Naive B cell (primary cell): ENCODE data around the gene SYTL1. TPM values are rescaled to one million over a fixed set of nuclear protein-coding genes. Genes with fewer than 3 reads are reported as not detected.
"Not testable (repeated sequence)": the region's sequence is repeated elsewhere in the genome, so short reads cannot be mapped to it uniquely, and the experiment has no call there.

Experiments used
- ATAC-seq, 2 donors: fragments of 150-1000 bp; cut with Tn5 transposase; 2 replicates each; pipeline ENCODE4 v1.10.0; 2021; ENCODE audit warnings: low read depth in 2 of 2, mild to moderate bottlenecking in 2 of 2, moderate library complexity in 2 of 2
- DNase-seq: peaks from one replicate; pipeline ENCODE4 v3.0.0; 2022
- H3K27ac Mint-ChIP-seq, 6 donors: one replicate each; pipeline ENCODE4 v1.8.0; 2020 to 2022; ENCODE audit warnings: mild to moderate bottlenecking in 6 of 6, mixed read lengths in 6 of 6, moderate library complexity in 5 of 6, inconsistent platforms in 2 of 6
- H3K27me3 Mint-ChIP-seq, 3 donors: one replicate each; pipeline ENCODE4 v1.8.0; 2021 to 2022; ENCODE audit warnings: mixed read lengths in 3 of 3, mild to moderate bottlenecking in 1 of 3
- H3K36me3 Mint-ChIP-seq, 2 donors: one replicate each; pipeline ENCODE4 v1.8.0; 2020 to 2022; ENCODE audit warnings: mixed read lengths in 2 of 2, inconsistent platforms in 1 of 2, mild to moderate bottlenecking in 1 of 2
- H3K4me1 Mint-ChIP-seq, 3 donors: one replicate each; pipeline ENCODE4 v1.8.0; 2020 to 2022; ENCODE audit warnings: mixed read lengths in 3 of 3, inconsistent platforms in 1 of 3, mild to moderate bottlenecking in 1 of 3, moderate library complexity in 1 of 3
- H3K4me3 Mint-ChIP-seq, 8 donors: one replicate each; pipeline ENCODE4 v1.8.0; 2020 to 2022; ENCODE audit warnings: mild to moderate bottlenecking in 8 of 8, mixed read lengths in 8 of 8, moderate library complexity in 8 of 8, inconsistent platforms in 2 of 8
- H3K9me3 Mint-ChIP-seq, 7 donors: one replicate each; pipeline ENCODE4 v1.8.0; 2020 to 2022; ENCODE audit warnings: mixed read lengths in 7 of 7, mild to moderate bottlenecking in 5 of 7, inconsistent platforms in 2 of 7, moderate library complexity in 1 of 7
- polyA plus RNA-seq, 6 donors: library from polyadenylated mRNA; unstranded; fragments of 300-500 nt; fragmentation: Illumina TruSeq; gene quantifications; one replicate each; pipeline ENCODE4 v1.2.3, GENCODE V29; 2021; ENCODE audit warnings: low read depth in 6 of 6

SYTL1 gene
- polyA plus RNA-seq, 6 donors from 2014 or later = 63.3 to 110 (median 79.9) TPM

DNA sequence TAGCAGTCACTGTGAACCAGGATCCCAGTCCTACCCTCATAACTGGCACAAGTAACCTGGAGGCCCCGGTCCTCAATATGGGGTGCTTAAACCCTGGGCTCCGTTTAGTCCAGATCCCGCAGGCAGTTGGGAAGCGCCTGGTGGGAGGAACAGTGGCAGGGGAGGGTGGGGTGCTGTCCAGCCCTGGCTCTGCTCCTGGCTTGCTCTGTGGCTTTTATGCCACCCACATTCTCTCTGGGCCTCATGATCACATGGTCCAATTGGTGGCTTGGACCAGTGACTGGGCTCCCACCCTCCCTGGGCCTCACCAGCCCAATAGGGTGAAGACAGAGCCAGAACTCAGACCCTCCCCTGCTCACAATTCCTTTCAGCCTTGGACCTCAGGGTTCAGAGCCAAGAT lies 38.4 kb downstream of the SYTL1 start:
- no peak overlapping the region for H3K27ac Mint-ChIP-seq

DNA sequence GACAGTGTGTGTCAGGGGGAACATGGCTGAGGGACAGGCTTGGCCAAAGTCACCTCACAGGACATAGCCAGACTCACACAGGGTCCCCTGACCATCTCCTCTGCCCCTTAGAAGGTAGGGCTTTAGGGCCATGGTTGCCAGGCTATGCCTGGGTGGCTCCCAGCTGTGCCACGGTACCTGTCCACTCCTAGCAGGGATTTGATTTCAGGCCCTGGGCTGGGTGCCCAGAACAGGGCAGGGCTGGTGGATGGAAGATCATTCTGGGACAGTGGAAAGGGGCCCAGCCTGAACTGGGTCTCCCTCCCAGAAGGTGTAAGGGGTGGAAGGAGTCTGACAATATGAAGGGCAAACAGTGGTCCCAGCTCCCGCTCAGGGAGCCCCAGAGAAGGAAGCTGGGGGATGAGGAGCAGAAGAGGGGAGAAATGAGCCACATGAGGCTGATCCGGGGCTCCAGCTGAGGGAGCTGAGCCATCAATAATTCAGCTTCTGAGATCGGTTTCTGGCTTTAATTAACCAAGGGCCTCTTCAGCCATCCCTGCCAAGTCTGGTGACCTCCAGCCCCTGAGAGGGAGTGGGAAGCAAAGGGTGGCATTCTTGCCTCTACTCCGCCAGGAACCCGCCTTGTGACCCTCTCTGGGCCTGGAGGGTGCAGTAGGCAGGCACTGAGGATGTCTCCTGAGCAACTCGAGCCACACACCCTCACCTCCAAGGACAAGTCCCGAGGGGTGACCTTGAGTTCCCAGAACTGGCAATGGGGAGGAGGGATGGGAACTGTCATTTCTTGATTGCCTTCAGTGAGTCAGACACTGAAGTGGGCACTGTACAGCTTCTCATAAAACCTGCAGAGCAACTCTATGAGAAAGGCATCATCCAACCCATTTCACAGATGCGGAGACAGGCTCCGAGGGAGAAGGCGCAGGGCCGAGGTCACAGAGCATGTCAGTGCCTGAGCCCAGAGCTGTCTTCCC lies 39.2 kb downstream of the SYTL1 start:
- Mint-ChIP-seq H3K9me3 (no peaks in the 10 kb centered on the region), H3K36me3 (no peaks in the 10 kb centered on the region), H3K27me3 (peaks cover 0 to 5% (median 0%) of the 10 kb centered on the region in 3 donors), H3K27ac (no peak overlapping the region), H3K4me1 (peaks cover 8 to 18% (median 12%) of the 10 kb centered on the region in 3 donors), H3K4me3 (no peak overlapping the region)
- ATAC-seq = no peak
- no peak for DNase-seq

More for the DNA sequence above, 38.4 kb downstream of the SYTL1 start:
- Mint-ChIP-seq H3K9me3 (no peaks in the 10 kb centered on the region), H3K4me1 (peaks cover 8 to 18% (median 16%) of the 10 kb centered on the region in 3 donors), H3K36me3 (no peaks in the 10 kb centered on the region), H3K4me3 (no peak overlapping the region), H3K27me3 (peaks cover 0 to 5% (median 0%) of the 10 kb centered on the region in 3 donors)
- no peak for ATAC-seq
- no peak for DNase-seq

DNA sequence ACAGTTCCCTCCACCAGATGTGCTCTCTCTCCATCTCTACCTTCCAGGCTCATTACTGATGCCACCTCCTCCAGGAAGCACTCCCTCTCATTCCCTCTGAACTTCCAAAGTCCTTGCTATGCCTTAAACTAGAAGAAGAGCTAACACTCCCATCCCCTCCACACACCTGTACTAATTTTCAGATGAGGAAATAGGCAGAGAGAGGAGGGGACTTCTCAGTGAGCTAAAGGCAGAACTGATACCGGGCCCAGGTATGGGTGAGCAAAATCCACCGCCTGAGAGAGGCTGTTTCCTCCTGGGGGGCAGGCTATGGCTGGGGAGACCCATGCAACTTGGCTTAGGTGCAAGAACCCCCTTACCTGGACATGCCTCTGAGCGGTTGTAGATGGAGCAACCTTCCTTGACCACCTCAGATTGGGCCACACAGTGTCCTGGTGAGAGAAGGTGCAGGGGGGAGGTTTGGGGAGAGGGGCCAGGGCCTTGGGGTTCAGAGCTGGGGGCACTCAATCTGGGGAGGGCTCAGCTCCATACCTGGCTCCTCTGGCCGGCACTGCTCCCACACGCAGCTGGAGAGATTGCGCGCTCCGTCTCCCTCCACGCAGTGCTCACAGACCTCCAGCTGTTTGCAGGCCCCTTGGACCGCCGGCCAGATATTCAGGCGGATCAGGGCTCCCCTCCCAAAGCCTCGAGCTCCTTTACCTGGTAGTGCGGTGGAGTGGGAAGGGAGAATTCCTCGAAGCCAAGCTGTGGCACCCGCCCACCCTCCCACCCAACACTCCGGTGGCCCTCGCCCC lies 40.3 kb downstream of the SYTL1 start:
- ATAC-seq = peak; percentile 95 to 97
- Mint-ChIP-seq H3K4me3 (no peak overlapping the region), H3K27ac (peak overlapping the region in 2 of 6 donors; percentile 8 to 89), H3K36me3 (no peaks in the 10 kb centered on the region), H3K27me3 (peaks cover 0 to 5% (median 5%) of the 10 kb centered on the region in 3 donors), H3K4me1 (peaks cover 8 to 18% (median 12%) of the 10 kb centered on the region in 3 donors), H3K9me3 (no peaks in the 10 kb centered on the region)
- peak; percentile 29 for DNase-seq

DNA sequence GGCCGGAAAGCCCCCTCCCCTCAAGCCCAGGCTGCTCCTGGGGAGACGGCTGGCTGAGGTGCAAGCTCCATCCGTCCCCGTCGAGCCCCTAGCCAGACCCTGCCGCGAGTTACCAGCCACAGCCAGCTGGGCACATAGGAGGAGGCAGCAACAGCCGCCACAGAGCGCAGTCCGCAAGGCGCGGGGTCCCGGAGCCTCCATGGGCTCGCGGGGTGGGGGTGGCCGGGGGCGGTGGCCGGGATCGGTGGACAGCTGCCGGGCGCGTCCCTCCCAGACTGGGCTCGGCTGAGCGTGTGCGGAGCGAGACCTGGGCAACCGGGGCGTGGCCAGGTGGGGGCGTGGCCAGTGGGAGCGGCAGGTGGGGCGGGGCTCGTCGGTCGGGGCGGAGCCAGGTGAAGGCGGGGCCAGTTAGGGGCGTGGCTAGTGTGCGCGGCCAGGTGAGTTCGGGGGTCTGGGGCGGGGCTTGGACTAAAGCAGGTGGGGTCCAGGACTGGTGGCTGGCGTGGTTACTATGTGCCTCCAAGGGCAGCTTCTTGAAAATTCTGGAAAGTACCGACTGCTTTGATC lies 41.3 kb downstream of the SYTL1 start, which contains the start of gene CD164L2:
TSS of gene CD164L2 (minus strand) at position 295 of the 567 bp plus-strand sequence. CDS start at position 201, 94 bp downstream.
- DNase-seq (no peak), ATAC-seq (peak; percentile 31 to 37)
- Mint-ChIP-seq H3K27ac (peak within 1 kb of the TSS in 2 of 6 donors; percentile 57 to 89), H3K4me3 (peak within 1 kb of the TSS in 4 of 8 donors; percentile 24 to 66 (median 33)), H3K27me3 (peaks cover 0 to 6% (median 5%) of the 10 kb centered on the region in 3 donors), H3K4me1 (peaks cover 8 to 18% (median 12%) of the 10 kb centered on the region in 3 donors), H3K9me3 (no peaks in the 10 kb centered on the region), H3K36me3 (no peaks in the 10 kb centered on the region)

DNA sequence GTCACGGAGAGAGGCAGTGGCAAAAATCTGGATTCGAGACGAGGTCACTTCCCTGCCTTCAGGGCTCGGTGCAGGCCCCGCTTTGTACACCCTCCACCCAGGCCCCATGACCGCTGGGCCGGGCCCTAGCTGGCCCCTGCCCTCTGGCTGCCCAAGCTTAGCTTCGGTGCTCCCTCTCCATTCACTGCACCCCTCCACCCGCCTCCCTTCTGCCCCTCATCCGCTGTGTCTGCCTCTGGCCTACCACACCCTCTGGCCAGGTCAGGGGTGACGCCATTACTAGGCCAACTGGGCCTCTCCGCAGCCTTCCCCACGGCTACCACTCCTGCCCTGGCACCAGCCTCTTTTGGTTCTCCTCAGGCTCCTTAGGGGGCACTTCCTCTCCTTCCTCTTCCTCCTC lies 41.8 kb downstream of the SYTL1 start:
- ATAC-seq (no peak), DNase-seq (no peak)
- H3K4me1 Mint-ChIP-seq = peaks cover 13 to 21% (median 16%) of the 10 kb centered on the region in 3 donors
- no peak overlapping the region for H3K27ac Mint-ChIP-seq
- no peaks in the 10 kb centered on the region for H3K9me3 Mint-ChIP-seq
- H3K36me3 Mint-ChIP-seq = no peaks in the 10 kb centered on the region
- H3K4me3 Mint-ChIP-seq = peak overlapping the region in 2 of 8 donors; percentile 41 to 66
- peaks cover 0 to 8% (median 6%) of the 10 kb centered on the region in 3 donors for H3K27me3 Mint-ChIP-seq

DNA sequence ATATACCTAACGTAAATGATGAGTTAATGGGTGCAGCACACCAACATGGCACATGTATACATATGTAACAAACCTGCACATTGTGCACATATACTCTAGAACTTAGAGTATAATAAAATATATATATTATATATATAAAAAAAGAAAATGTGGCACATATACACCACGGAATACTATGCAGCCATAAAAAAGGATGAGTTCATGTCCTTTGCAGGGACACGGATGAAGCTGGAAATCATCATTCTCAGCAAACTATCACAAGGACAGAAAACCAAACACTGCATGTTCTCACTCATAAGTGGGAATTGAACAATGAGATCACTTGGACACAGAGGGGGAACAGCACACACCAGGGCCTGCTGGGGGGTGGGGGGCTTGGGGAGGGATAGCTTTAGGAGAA lies 43.0 kb downstream of the SYTL1 start:
- not testable (repeated sequence) for ATAC-seq, H3K36me3 Mint-ChIP-seq, DNase-seq, H3K27ac Mint-ChIP-seq, H3K4me3 Mint-ChIP-seq, H3K9me3 Mint-ChIP-seq
- Mint-ChIP-seq H3K4me1 (peaks cover 16 to 22% (median 18%) of the 10 kb centered on the region in 3 donors), H3K27me3 (peaks cover 0 to 11% (median 6%) of the 10 kb centered on the region in 3 donors)

DNA sequence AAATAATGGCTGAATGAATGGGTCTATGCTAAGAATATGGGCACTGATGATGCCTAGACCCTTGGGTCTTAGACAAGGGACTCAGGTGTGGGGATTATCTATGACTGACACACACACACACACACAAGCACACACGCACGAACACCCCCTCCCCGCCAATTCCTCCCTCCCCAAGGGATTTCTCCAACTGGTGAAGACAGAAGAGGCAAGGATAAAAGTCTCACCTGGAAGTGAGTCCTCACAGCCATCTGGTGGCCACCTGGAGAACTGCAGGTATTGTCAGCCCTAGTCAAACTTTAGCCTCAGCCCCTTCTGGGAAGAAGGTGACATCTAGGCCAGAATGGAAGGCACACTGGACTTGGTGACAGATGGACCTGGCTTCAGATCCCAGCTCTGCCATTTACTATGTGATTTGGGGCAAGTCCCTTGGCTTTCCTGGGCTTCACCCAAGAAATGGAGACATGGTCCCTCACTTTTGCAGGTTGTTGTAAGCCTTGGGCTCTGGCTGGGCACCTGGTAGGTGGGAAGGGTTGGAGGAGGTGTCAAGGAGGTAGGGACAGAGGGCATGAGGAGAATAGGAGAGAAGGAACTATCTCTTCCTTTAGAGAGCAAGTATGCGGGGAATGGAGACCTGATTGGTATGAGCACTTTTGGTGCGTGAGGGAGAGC lies 46.6 kb downstream of the SYTL1 start:
- H3K27ac Mint-ChIP-seq = peak overlapping the region in 1 of 6 donors; percentile 78
- DNase-seq (peak; percentile 69), ATAC-seq (no peak)
- H3K9me3 Mint-ChIP-seq = no peaks in the 10 kb centered on the region
- H3K27me3 Mint-ChIP-seq = peaks cover 0 to 16% (median 6%) of the 10 kb centered on the region in 3 donors
- H3K4me3 Mint-ChIP-seq = peak overlapping the region in 1 of 8 donors; percentile 51
- H3K4me1 Mint-ChIP-seq = peaks cover 18 to 32% (median 19%) of the 10 kb centered on the region in 3 donors
- H3K36me3 Mint-ChIP-seq = no peaks in the 10 kb centered on the region

DNA sequence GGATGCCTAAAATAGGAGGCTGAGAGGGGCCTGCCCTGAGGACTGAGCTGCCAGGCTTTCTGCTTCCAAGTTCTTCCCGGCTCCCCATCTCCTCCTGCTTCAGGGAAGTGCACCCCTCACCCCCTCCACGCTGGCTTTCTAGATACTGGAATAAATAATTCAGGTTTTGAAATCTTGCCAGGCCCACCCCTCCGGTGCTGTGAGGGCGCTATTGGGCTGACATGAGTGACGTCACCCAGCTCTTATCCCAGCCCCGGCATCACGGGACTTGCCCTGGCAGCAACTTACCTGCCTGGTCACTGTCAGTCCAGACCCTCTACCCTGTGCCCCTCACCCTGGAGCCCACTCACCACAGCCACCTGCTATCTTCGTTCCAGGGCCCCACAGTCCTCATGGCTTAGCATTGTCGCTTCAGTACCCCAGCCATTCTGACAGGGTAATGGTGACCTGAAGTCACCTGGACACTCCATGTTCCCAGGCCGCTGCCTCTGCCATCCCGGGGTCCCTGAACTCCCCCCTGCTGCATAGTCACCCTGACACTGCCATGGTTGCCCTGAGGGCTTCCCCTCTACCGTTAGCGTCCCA lies 49.8 kb downstream of the SYTL1 start:
- H3K4me3 Mint-ChIP-seq = peak overlapping the region in 7 of 8 donors; percentile 48 to 90 (median 85)
- H3K9me3 Mint-ChIP-seq = no peaks in the 10 kb centered on the region
- no peaks in the 10 kb centered on the region for H3K36me3 Mint-ChIP-seq
- H3K4me1 Mint-ChIP-seq = peaks cover 25 to 36% (median 26%) of the 10 kb centered on the region in 3 donors
- H3K27me3 Mint-ChIP-seq = peaks cover 0 to 11% (median 6%) of the 10 kb centered on the region in 3 donors
- ATAC-seq (peak in 1 of 2 donors; percentile 15), DNase-seq (no peak)
- peak overlapping the region in 4 of 6 donors; percentile 85 to 98 (median 92) for H3K27ac Mint-ChIP-seq

DNA sequence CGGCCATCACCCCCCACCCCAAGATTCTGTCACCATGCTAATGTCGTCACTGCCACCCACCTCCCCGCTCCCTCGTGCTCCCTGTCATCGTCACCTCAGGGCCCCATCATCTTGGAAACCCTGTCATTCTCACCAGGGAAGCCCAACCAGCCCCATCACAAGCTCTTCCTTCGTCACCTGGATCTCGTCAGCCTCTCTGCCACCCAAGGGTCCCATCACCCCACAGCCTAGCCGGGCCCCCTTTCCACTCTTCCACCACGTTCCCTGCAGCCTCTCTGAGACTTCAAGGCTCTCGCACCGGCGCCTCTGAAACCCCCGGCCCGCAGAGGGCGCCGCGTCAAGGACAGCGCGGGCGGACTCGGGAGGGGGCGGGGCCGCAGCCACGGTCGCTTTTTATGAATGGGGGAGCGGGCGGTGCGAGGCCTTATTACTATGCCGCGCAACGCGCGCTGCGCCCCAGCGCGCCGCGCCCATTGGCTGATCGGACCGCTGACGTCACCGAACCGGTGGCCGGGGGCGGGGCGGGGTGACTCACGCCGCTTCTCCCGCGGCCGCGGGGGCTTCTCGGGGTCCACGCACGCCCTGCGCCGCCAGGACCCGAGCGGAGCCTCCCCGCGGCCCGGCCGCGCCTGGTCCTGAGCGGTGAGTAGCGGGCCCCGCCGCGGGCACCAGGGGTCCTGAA lies 50.4 kb downstream of the SYTL1 start, which contains the start of gene GPR3:
TSS of gene GPR3 (plus strand) at position 527 of the 682 bp plus-strand sequence. CDS start 1,177 bp downstream, outside the sequence.
- Mint-ChIP-seq H3K4me1 (peaks cover 25 to 36% (median 26%) of the 10 kb centered on the region in 3 donors), H3K36me3 (no peaks in the 10 kb centered on the region), H3K27me3 (peaks cover 0 to 11% (median under 1%) of the 10 kb centered on the region in 3 donors), H3K4me3 (peak within 1 kb of the TSS; percentile 48 to 91 (median 86)), H3K9me3 (no peaks in the 10 kb centered on the region), H3K27ac (peak within 1 kb of the TSS; percentile 82 to 98 (median 92))
- ATAC-seq = peak; percentile 86 to 91
- peak; percentile 89 for DNase-seq

DNA sequence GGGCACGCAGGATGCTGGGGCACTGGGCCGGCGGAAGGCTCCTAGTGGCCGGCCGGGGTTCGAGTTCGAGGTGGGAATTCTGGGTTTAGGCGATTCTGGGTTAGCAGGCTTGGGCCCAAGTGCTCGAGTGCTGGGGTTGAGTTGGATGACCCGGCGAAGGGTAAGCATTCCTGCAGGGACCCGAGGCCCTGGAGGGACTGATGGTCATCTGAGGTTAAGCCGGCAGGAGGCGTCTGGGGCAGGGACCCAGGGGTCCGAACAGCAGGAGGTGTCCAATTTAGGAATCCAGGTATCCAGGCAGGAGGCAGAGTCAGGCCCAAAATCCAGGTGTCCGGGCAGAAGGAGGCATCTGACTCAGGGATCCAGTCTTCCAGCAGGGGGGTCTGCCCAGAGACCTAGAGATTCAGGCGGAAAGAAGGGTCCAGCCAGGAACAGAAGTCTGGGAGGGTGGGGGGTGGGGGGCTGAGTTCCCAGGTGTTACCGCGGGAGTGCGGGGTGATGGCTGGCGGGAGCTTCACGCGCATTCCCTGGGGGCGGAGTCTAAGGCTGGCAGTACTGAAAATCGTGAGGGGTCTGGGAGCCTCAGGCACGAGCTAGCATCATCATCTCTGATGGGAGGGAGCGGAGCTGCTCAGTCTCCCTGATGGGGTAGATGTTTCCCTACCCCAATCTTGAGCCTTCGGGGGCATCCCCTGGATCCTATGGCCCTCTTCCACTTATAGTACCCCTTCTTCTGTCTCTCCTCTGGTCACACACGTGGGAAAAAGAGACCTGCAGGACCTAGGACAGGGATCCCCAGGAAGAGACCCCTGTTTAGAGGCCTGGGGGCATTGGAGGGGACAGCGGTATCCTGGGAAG lies 51.2 kb downstream of the SYTL1 start:
- no peaks in the 10 kb centered on the region for H3K36me3 Mint-ChIP-seq
- ATAC-seq (no peak), DNase-seq (no peak)
- peak overlapping the region in 7 of 8 donors; percentile 43 to 85 (median 76) for H3K4me3 Mint-ChIP-seq
- H3K27ac Mint-ChIP-seq = peak overlapping the region in 5 of 6 donors; percentile 49 to 90 (median 84)
- H3K4me1 Mint-ChIP-seq = peaks cover 25 to 36% (median 26%) of the 10 kb centered on the region in 3 donors
- H3K9me3 Mint-ChIP-seq = no peaks in the 10 kb centered on the region
- H3K27me3 Mint-ChIP-seq = peaks cover 0 to 11% (median 0%) of the 10 kb centered on the region in 3 donors
